Endothelial cell of umbilical vein (primary cell): ENCODE measurements around the gene ASB1. TPM values are rescaled to one million over a fixed set of nuclear protein-coding genes. Genes with fewer than 3 reads are reported as not detected.

ENCODE experiments used
- BruUV-seq: library from RNA; stranded (reverse); fragments of 400-500 nt; replicated peaks from 2 replicates; lab custom pipeline; 2021; lab: Mats Ljungman, UMichigan
- CTCF ChIA-PET: fragments of 300-600, 350-600 bp; sonication (Branson Sonifier 250); formaldehyde crosslinking; loops from one replicate; lab custom pipeline; 2021; ENCODE audit warnings: antibody characterized with exemption, inconsistent platforms; lab: Charles Lee
- POLR2A ChIA-PET: fragments of 300-600, 350-600 bp; sonication (Branson Sonifier 250); formaldehyde crosslinking; loops from one replicate; lab custom pipeline; 2021; ENCODE audit warnings: antibody characterized with exemption, inconsistent platforms; lab: Charles Lee
- DNase-seq: peaks from one replicate; pipeline ENCODE4 v3.0.0-alpha.2; 2011; ENCODE audit warnings: low read depth, low spot score
- FAIRE-seq: peaks from 2 replicates; lab custom pipeline; 2011; peaks lifted over from hg19 to GRCh38; lab: Jason Lieb, UNC
- H2AFZ ChIP-seq: 2 replicates; pipeline ENCODE4 v1.6.0; 2012; ENCODE audit warnings: low read depth, low read length, control low read depth, inconsistent platforms
- H3K27ac ChIP-seq: 2 replicates; pipeline ENCODE4 v1.5.1; 2011; ENCODE audit warnings: low read depth, mild to moderate bottlenecking, control low read depth, low read length, moderate library complexity; ENCODE audit not compliant: insufficient read depth
- H3K27me3 ChIP-seq, 2 experiments: 2 replicates each; pipeline versions ENCODE4 v1.6.0 to v1.6.1; 2011; ENCODE audit warnings: low read length in 2 of 2, mixed read lengths in 1 of 2; ENCODE audit not compliant: control insufficient read depth in 2 of 2, insufficient read depth in 2 of 2
- H3K36me3 ChIP-seq, 2 experiments: 2 replicates in 1 of 2; 3 replicates in 1 of 2; pipeline ENCODE4 v1.5.1; 2011; ENCODE audit warnings: low read length in 2 of 2, mild to moderate bottlenecking in 1 of 2, moderate library complexity in 1 of 2; ENCODE audit not compliant: control insufficient read depth in 2 of 2, insufficient read depth in 2 of 2; ENCODE audit errors: extremely low read depth in 1 of 2
- H3K4me1 ChIP-seq: 3 replicates; pipeline ENCODE4 v1.5.1; 2011; ENCODE audit warnings: mild to moderate bottlenecking, low read length; ENCODE audit not compliant: control insufficient read depth, insufficient read depth; ENCODE audit errors: extremely low read depth
- H3K4me2 ChIP-seq: 2 replicates; pipeline ENCODE4 v1.6.1; 2011; ENCODE audit warnings: low read length, control low read depth, mixed read lengths; ENCODE audit not compliant: insufficient read depth
- H3K4me3 ChIP-seq, 3 experiments: fragments of 200-600 bp in 1 of 3; sonication (generic), shearing (Covaris generic) in 1 of 3; replicated peaks in 1 of 3; 2 replicates each; pipeline ENCODE4 v1.5.1; 2011 to 2016; ENCODE audit warnings: control low read depth in 3 of 3, low read length in 3 of 3, mild to moderate bottlenecking in 2 of 3, inconsistent platforms in 1 of 3, low read depth in 1 of 3, moderate library complexity in 1 of 3; ENCODE audit not compliant: insufficient read depth in 1 of 3
- H3K79me2 ChIP-seq: 2 replicates; pipeline ENCODE4 v1.6.0; 2012; ENCODE audit warnings: low read length, inconsistent platforms; ENCODE audit not compliant: control insufficient read depth, insufficient read depth
- H3K9ac ChIP-seq: replicated peaks from 2 replicates; pipeline ENCODE3; 2011; ENCODE audit warnings: low read length, control low read depth; ENCODE audit not compliant: insufficient read depth; ENCODE audit errors: extremely low read depth
- H3K9me1 ChIP-seq: replicated peaks from 3 replicates; pipeline ENCODE4 v1.6.0; 2011; ENCODE audit warnings: mild to moderate bottlenecking, low read length; ENCODE audit not compliant: control insufficient read depth, insufficient read depth; ENCODE audit errors: extremely low read depth
- H3K9me3 ChIP-seq: replicated peaks from 2 replicates; pipeline ENCODE4 v1.5.1; 2012; ENCODE audit warnings: low read length, inconsistent platforms; ENCODE audit not compliant: control insufficient read depth, insufficient read depth
- H4K20me1 ChIP-seq: replicated peaks from 2 replicates; pipeline ENCODE3; 2011; ENCODE audit warnings: mild to moderate bottlenecking, low read length; ENCODE audit not compliant: control insufficient read depth, insufficient read depth; ENCODE audit errors: extremely low read depth
- CTCF ChIP-seq, 2 donors: IDR thresholded peaks; 1 replicate in 1 of 2; 2 replicates in 1 of 2; pipeline ENCODE4 v1.5.1; 2011; ENCODE audit warnings: low read length in 2 of 2, mild to moderate bottlenecking in 2 of 2, moderate library complexity in 2 of 2, control low read depth in 1 of 2, inconsistent platforms in 1 of 2, low read depth in 1 of 2; ENCODE audit not compliant: insufficient read depth in 1 of 2; ENCODE audit errors: extremely low read depth in 1 of 2
- EZH2 ChIP-seq: IDR thresholded peaks from 2 replicates; pipeline ENCODE4 v1.6.1; 2012; ENCODE audit warnings: borderline replicate concordance, low read depth, mild to moderate bottlenecking, moderate library complexity, low read length, inconsistent platforms; ENCODE audit not compliant: severe bottlenecking
- FOS ChIP-seq: IDR thresholded peaks from 2 replicates; pipeline ENCODE4 v1.6.1; 2011; ENCODE audit warnings: mild to moderate bottlenecking, low read length, moderate library complexity, borderline replicate concordance; ENCODE audit not compliant: insufficient read depth
- GATA2 ChIP-seq: IDR thresholded peaks from 2 replicates; pipeline ENCODE4 v1.7.0; 2011; ENCODE audit warnings: low read depth, mild to moderate bottlenecking, moderate library complexity, mixed read lengths, low read length; ENCODE audit not compliant: insufficient read length, insufficient read depth
- JUN ChIP-seq: IDR thresholded peaks from 2 replicates; pipeline ENCODE4 v1.6.1; 2011; ENCODE audit warnings: borderline replicate concordance, low read depth; ENCODE audit not compliant: insufficient read length, insufficient read depth
- MAX ChIP-seq: IDR thresholded peaks from 2 replicates; pipeline ENCODE4 v1.6.1; 2011; ENCODE audit not compliant: insufficient read depth, insufficient read length
- MYC ChIP-seq: IDR thresholded peaks from one replicate; pipeline ENCODE4 v1.6.1; 2011; ENCODE audit warnings: mild to moderate bottlenecking, low read depth, low read length
- POLR2A ChIP-seq: IDR thresholded peaks from 2 replicates; pipeline ENCODE4 v1.6.1; 2012; ENCODE audit warnings: low read depth, mild to moderate bottlenecking, control low read depth, low read length
- POLR2AphosphoS5 ChIP-seq: IDR thresholded peaks from 2 replicates; pipeline ENCODE4 v1.6.1; 2012; ENCODE audit warnings: low read depth, mild to moderate bottlenecking, control low read depth, low read length, moderate library complexity; ENCODE audit not compliant: insufficient read depth
- dilution Hi-C: fragments of 300-500 bp; cut with MboI; formaldehyde crosslinking; loops from one replicate; pipeline ENCODE4 v1.15.0; 2019; ENCODE audit warnings: low sequenced_read_pairs; ENCODE audit not compliant: extremely low pct_ligation_motif_present
- intact Hi-C: fragments of 100-400 bp; cut with micrococcal nuclease; formaldehyde crosslinking; loops from one replicate; pipeline ENCODE4 v1.10.0; 2022
- polyA plus RNA-seq, 4 experiments: library from polyadenylated mRNA; depleted of rRNA in 3 of 4; stranded (reverse) in 3 of 4; unstranded in 1 of 4; fragments of >200 nt; gene quantifications; 2 replicates each; pipeline versions ENCODE4 v1.2.1 to v1.2.3, GENCODE V29; 2011 to 2012; ENCODE audit warnings: missing spikeins in 1 of 4
- total RNA-seq: library from RNA; stranded (reverse); gene quantifications from 2 replicates; pipeline ENCODE4 v1.2.3, GENCODE V29; 2021

The ASB1 gene
- total and polyA plus RNA-seq, 2 donors (not counting 3 experiments of a cell fraction or from before 2014, with no cell fraction given), result 12.3 to 16.2 TPM

- FAIRE-seq, result no peak
- H3K9me3 ChIP-seq, result no peaks in the 10 kb centered on the region
- DNase-seq, result no peak
- BruUV-seq, result no TSS peak
- H3K4me2 ChIP-seq, result no peak overlapping the region
- ChIA-PET CTCF (interaction anchor here (0.9 to 5.1 kb wide), 5 partner anchors 9 to 110 kb away, joined by 3 to 82 read pairs (median 5); no protein-coding TSS in a partner anchor), POLR2A (no interaction called here)
- intact Hi-C loops, result no loop called here
- H3K4me3 ChIP-seq, result no peak overlapping the region
- H3K79me2 ChIP-seq, result no peaks in the 10 kb centered on the region
- no peaks in the 10 kb centered on the region for H3K9me1 ChIP-seq
- dilution Hi-C loops, result loop anchor here (25.0 kb wide), 1 partner anchor 105 kb away; no protein-coding TSS in a partner anchor
- no peaks in the 10 kb centered on the region for H3K4me1 ChIP-seq
- H3K36me3 ChIP-seq, result no peaks in the 10 kb centered on the region
- H2AFZ ChIP-seq, result no peak overlapping the region
- no peak overlapping the region for H3K27ac ChIP-seq
- H3K9ac ChIP-seq, result no peak overlapping the region
- no peaks in the 10 kb centered on the region for H4K20me1 ChIP-seq
- TF ChIP-seq GATA2 (no peak), JUN (no peak), POLR2A (no peak), EZH2 (no peak), FOS (no peak), POLR2AphosphoS5 (no peak), MYC (no peak), CTCF (IDR thresholded peaks at IDR 0.05; ENCODE audit: extremely low read depth in 1 of 2, insufficient read depth in 1 of 2, low read depth in 1 of 2, low read length in 2 of 2) (no peak), MAX (no peak)
- H3K27me3 ChIP-seq, result peaks cover 0 to 2% of the 10 kb centered on the region in 2 experiments
Observed at GRCh38 chr2:238467062-238467461, 40.3 kb downstream of the ASB1 start.
